Caco-2 (cell line): ENCODE data around the gene KRT2. TPM values are rescaled to one million over a fixed set of nuclear protein-coding genes. Genes with fewer than 3 reads are reported as not detected.

ENCODE experiments used
- BruUV-seq: library from RNA; stranded (reverse); fragments of 400-500 nt; replicated peaks from 2 replicates; lab custom pipeline; 2021; lab: Mats Ljungman, UMichigan
- CTCF ChIA-PET: fragments of 300-600 bp; sonication (Branson Sonifier 250); formaldehyde crosslinking; loops from one replicate; lab custom pipeline; 2022; ENCODE audit warnings: antibody characterized with exemption; lab: Charles Lee
- POLR2A ChIA-PET: fragments of 300-600 bp; sonication (Branson Sonifier 250); formaldehyde crosslinking; loops from one replicate; lab custom pipeline; 2022; ENCODE audit warnings: antibody characterized with exemption; lab: Charles Lee
- DNase-seq, 2 experiments: peaks; one replicate each; pipeline versions ENCODE4 v3.0.0 to v3.0.0-alpha.2; 2020 to 2022
- H3K27me3 ChIP-seq: replicated peaks from 2 replicates; pipeline ENCODE4 v1.6.0; 2011; ENCODE audit warnings: low read length; ENCODE audit not compliant: control insufficient read depth, insufficient read depth
- H3K36me3 ChIP-seq: 2 replicates; pipeline ENCODE4 v1.5.1; 2011; ENCODE audit warnings: low read length; ENCODE audit not compliant: control insufficient read depth, insufficient read depth
- H3K4me1 ChIP-seq: fragments of 250-450 bp; sonication (Bioruptor Pico); 2 replicates; pipeline ENCODE4 v1.5.1; 2020; ENCODE audit warnings: mild to moderate bottlenecking
- H3K4me3 ChIP-seq: 2 replicates; pipeline ENCODE4 v1.5.1; 2011; ENCODE audit warnings: low read depth, mild to moderate bottlenecking, control low read depth, low read length
- H3K9me3 ChIP-seq: fragments of 250-450 bp; sonication (Bioruptor Pico); 2 replicates; pipeline ENCODE4 v1.5.1; 2020; ENCODE audit warnings: mild to moderate bottlenecking, moderate library complexity
- H3K27ac Mint-ChIP-seq: one replicate; pipeline ENCODE4 v1.8.0; 2022; ENCODE audit warnings: mixed read lengths; ENCODE audit not compliant: unreplicated experiment
- H3K27me3 Mint-ChIP-seq: one replicate; pipeline ENCODE4 v1.8.0; 2022; ENCODE audit warnings: mixed read lengths; ENCODE audit not compliant: insufficient read depth, unreplicated experiment
- H3K36me3 Mint-ChIP-seq: one replicate; pipeline ENCODE4 v1.8.0; 2022; ENCODE audit warnings: mild to moderate bottlenecking, mixed read lengths; ENCODE audit not compliant: insufficient read depth, unreplicated experiment
- H3K4me1 Mint-ChIP-seq: one replicate; pipeline ENCODE4 v1.8.0; 2022; ENCODE audit warnings: low read depth, mixed read lengths; ENCODE audit not compliant: unreplicated experiment
- H3K4me3 Mint-ChIP-seq: one replicate; pipeline ENCODE4 v1.8.0; 2022; ENCODE audit warnings: mild to moderate bottlenecking, moderate library complexity, mixed read lengths; ENCODE audit not compliant: unreplicated experiment
- H3K9me3 Mint-ChIP-seq: one replicate; pipeline ENCODE4 v1.8.0; 2022; ENCODE audit warnings: mixed read lengths; ENCODE audit not compliant: unreplicated experiment
- intact Hi-C: fragments of 100-400 bp; cut with micrococcal nuclease; formaldehyde crosslinking; loops from one replicate; pipeline ENCODE4 v1.10.0; 2022; ENCODE audit not compliant: unreplicated experiment
- total RNA-seq: library from RNA; stranded (reverse); gene quantifications from 2 replicates; pipeline ENCODE4 v1.2.3, GENCODE V29; 2022
- TF ChIP-seq, protein P1 (sequence below), 2 experiments: fragments of 200-600 bp in 1 of 2; IDR thresholded peaks; 1 replicate in 1 of 2; 2 replicates in 1 of 2; pipeline versions ENCODE4 v1.5.1 to v1.8.0; 2011 to 2022; ENCODE audit warnings: antibody characterized with exemption in 1 of 2, control low read depth in 1 of 2, inconsistent platforms in 1 of 2, low read depth in 1 of 2, low read length in 1 of 2, mild to moderate bottlenecking in 1 of 2, moderate library complexity in 1 of 2; ENCODE audit not compliant: insufficient read depth in 1 of 2, severe bottlenecking in 1 of 2, unreplicated experiment in 1 of 2

The KRT2 gene
- total RNA-seq, 1 experiment from 2014 or later, result not detected

DNA sequence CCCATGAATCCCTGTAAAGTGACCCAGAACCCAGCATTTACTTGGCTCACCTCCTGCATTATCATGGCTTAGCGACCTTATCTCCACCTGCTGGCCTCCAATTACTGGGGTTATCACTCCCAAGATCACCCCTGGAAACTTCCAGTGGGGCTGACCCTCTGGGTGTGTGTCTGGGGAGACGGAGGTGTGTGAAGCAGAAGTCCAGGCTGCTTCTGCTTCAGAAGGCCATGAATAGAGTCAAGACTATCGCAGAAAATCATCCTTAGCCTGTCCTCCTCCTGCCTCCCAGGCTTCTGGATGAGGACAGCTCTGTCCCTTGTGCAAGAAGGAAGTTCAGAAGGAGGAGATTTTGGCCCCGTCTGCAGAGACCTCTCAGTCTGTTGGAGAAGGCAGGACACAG is 50.3 kb downstream of the KRT2 start:
- BruUV-seq, result no TSS peak
- no peaks in the 10 kb centered on the region for H3K9me3 Mint-ChIP-seq
- no peak for DNase-seq
- no peak overlapping the region for H3K4me3 ChIP-seq
- no peaks in the 10 kb centered on the region for H3K9me3 ChIP-seq
- H3K36me3 ChIP-seq, result no peaks in the 10 kb centered on the region
- H3K27me3 Mint-ChIP-seq, result peaks cover 11% of the 10 kb centered on the region
- CTCF ChIA-PET, result no interaction called here
- intact Hi-C loops, result no loop called here
- no peaks in the 10 kb centered on the region for H3K4me1 Mint-ChIP-seq
- H3K36me3 Mint-ChIP-seq, result peaks cover 6% of the 10 kb centered on the region
- H3K4me1 ChIP-seq, result no peaks in the 10 kb centered on the region
- no peak overlapping the region for H3K4me3 Mint-ChIP-seq
- POLR2A ChIA-PET, result no interaction called here
- H3K27me3 ChIP-seq, result no peaks in the 10 kb centered on the region
- no peak overlapping the region for H3K27ac Mint-ChIP-seq
- TF ChIP-seq, protein P1, sequence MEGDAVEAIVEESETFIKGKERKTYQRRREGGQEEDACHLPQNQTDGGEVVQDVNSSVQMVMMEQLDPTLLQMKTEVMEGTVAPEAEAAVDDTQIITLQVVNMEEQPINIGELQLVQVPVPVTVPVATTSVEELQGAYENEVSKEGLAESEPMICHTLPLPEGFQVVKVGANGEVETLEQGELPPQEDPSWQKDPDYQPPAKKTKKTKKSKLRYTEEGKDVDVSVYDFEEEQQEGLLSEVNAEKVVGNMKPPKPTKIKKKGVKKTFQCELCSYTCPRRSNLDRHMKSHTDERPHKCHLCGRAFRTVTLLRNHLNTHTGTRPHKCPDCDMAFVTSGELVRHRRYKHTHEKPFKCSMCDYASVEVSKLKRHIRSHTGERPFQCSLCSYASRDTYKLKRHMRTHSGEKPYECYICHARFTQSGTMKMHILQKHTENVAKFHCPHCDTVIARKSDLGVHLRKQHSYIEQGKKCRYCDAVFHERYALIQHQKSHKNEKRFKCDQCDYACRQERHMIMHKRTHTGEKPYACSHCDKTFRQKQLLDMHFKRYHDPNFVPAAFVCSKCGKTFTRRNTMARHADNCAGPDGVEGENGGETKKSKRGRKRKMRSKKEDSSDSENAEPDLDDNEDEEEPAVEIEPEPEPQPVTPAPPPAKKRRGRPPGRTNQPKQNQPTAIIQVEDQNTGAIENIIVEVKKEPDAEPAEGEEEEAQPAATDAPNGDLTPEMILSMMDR (IDR thresholded peaks at IDR 0.05; ENCODE audit: insufficient read depth in 1 of 2, low read depth in 1 of 2, low read length in 1 of 2, severe bottlenecking in 1 of 2, unreplicated experiment in 1 of 2), result no peak

DNA sequence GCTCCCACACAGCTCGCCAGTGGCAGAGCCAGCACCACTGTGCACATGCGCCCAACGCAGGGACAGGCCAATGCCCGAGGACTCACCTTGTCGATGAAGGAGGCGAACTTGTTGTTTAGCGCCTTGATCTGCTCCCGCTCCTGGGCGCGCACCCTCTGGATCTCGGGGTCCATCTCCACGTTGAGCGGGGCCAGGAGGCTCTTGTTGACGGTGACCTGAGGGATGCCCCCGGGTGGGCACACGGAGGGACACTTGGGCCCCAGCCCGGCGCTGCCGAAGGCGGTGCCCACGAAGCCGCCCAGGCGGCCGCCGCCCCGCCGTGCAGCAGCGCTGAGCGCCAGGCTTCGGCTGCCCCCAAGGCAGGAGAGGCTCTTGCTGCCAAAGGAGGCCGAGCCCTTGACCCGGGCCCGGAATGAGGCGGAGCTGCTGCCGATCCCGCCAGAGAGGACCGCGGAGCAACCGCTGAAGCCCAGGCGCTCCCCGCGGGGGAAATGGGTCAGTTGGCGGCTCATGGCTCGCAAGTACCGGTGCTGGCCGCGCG is 51.0 kb downstream of the KRT2 start, which contains the start of gene KRT72:
Gene KRT72 (minus strand): TSS at position 523 of the 541 bp plus-strand sequence. CDS start 11 bp downstream, at position 512.
- H3K36me3 ChIP-seq, result no peaks in the 10 kb centered on the region
- no peaks in the 10 kb centered on the region for H3K4me1 ChIP-seq
- CTCF ChIA-PET, result no interaction called here
- DNase-seq, result no peak
- no peak within 1 kb of the TSS for H3K4me3 Mint-ChIP-seq
- POLR2A ChIA-PET, result no interaction called here
- H3K4me1 Mint-ChIP-seq, result no peaks in the 10 kb centered on the region
- H3K4me3 ChIP-seq, result no peak within 1 kb of the TSS
- H3K27me3 Mint-ChIP-seq, result peaks cover 11% of the 10 kb centered on the region
- BruUV-seq, result no TSS peak
- no peaks in the 10 kb centered on the region for H3K9me3 Mint-ChIP-seq
- H3K27me3 ChIP-seq, result no peaks in the 10 kb centered on the region
- H3K36me3 Mint-ChIP-seq, result peaks cover 4% of the 10 kb centered on the region
- intact Hi-C loops, result no loop called here
- H3K27ac Mint-ChIP-seq, result no peak within 1 kb of the TSS
- H3K9me3 ChIP-seq, result no peaks in the 10 kb centered on the region
- TF ChIP-seq, protein P1 (IDR thresholded peaks at IDR 0.05; ENCODE audit: insufficient read depth in 1 of 2, low read depth in 1 of 2, low read length in 1 of 2, severe bottlenecking in 1 of 2, unreplicated experiment in 1 of 2), result no peak

DNA sequence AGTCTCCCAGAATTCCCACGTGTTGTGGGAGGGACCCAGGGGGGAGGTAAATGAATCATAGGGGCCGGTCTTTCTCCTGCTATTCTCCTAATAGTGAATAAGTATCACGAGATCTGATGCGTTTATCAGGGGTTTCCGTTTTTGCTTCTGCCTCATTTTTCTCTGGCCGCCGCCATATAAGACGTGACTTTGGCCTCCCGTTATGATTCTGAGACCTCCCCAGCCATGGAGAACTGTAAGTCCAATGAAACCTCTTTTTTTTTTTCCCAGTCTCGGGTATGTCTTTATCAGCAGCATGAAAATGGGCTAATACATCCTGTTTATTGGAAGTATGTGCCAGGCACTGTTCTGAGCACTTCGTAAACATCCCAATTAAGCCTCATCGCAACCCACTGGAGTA is 51.5 kb downstream of the KRT2 start:
- no peaks in the 10 kb centered on the region for H3K36me3 Mint-ChIP-seq
- no peaks in the 10 kb centered on the region for H3K4me1 ChIP-seq
- H3K27ac Mint-ChIP-seq, result no peak overlapping the region
- intact Hi-C loops, result no loop called here
- H3K27me3 ChIP-seq, result no peaks in the 10 kb centered on the region
- H3K27me3 Mint-ChIP-seq, result peaks cover 6% of the 10 kb centered on the region
- no peak overlapping the region for H3K4me3 Mint-ChIP-seq
- H3K4me3 ChIP-seq, result no peak overlapping the region
- DNase-seq, result no peak
- BruUV-seq, result no TSS peak
- no peaks in the 10 kb centered on the region for H3K36me3 ChIP-seq
- ChIA-PET POLR2A (no interaction called here), CTCF (no interaction called here)
- H3K9me3 Mint-ChIP-seq, result no peaks in the 10 kb centered on the region
- H3K9me3 ChIP-seq, result no peaks in the 10 kb centered on the region
- TF ChIP-seq, protein P1 (IDR thresholded peaks at IDR 0.05; ENCODE audit: insufficient read depth in 1 of 2, low read depth in 1 of 2, low read length in 1 of 2, severe bottlenecking in 1 of 2, unreplicated experiment in 1 of 2), result no peak
- no peaks in the 10 kb centered on the region for H3K4me1 Mint-ChIP-seq
